CD4-positive, alpha-beta T cell (primary cell): ENCODE measurements around the gene HDAC4. TPM values are rescaled to one million over a fixed set of nuclear protein-coding genes. Genes with fewer than 3 reads are reported as not detected.

Source experiments
- ATAC-seq: fragments of 200-7000 bp; cut with Tn5 transposase; one replicate; pipeline ENCODE4 v1.10.0; 2022; ENCODE audit warnings: mild to moderate bottlenecking; ENCODE audit not compliant: poor library complexity
- CTCF ChIA-PET: fragments of 350-600 bp; sonication (Branson Sonifier 250); formaldehyde crosslinking; loops from one replicate; lab custom pipeline; 2021; ENCODE audit warnings: antibody characterized with exemption, inconsistent platforms; lab: Charles Lee
- POLR2A ChIA-PET: fragments of 350-600 bp; sonication (Branson Sonifier 250); formaldehyde crosslinking; loops from one replicate; lab custom pipeline; 2021; ENCODE audit warnings: antibody characterized with exemption, inconsistent platforms; lab: Charles Lee
- DNase-seq, 14 experiments: peaks; one replicate each; pipeline ENCODE4 v3.0.0-alpha.2; 2013 to 2020; ENCODE audit warnings: mixed read lengths in 2 of 14
- H3K27ac ChIP-seq, 2 donors: one replicate each; pipeline versions ENCODE4 v1.5.1 to v1.7.0; 2013; ENCODE audit warnings: low read length in 2 of 2, low read depth in 1 of 2, mild to moderate bottlenecking in 1 of 2
- H3K27me3 ChIP-seq, 2 experiments: 1 replicate in 1 of 2; 2 replicates in 1 of 2; pipeline versions ENCODE4 v1.6.1 to v1.7.0; 2013; ENCODE audit warnings: low read length in 2 of 2, control low read depth in 1 of 2, mild to moderate bottlenecking in 1 of 2, moderate library complexity in 1 of 2; ENCODE audit not compliant: insufficient read depth in 2 of 2, control insufficient read depth in 1 of 2
- H3K36me3 ChIP-seq: one replicate; pipeline ENCODE4 v1.6.1; 2013; ENCODE audit warnings: low read length, control low read depth; ENCODE audit not compliant: insufficient read depth
- H3K4me1 ChIP-seq: one replicate; pipeline ENCODE4 v1.6.1; 2013; ENCODE audit warnings: low read length, control low read depth; ENCODE audit not compliant: insufficient read depth
- H3K4me3 ChIP-seq: one replicate; pipeline ENCODE4 v1.5.1; 2013; ENCODE audit warnings: mild to moderate bottlenecking, low read length, moderate library complexity
- H3K9me3 ChIP-seq, 2 experiments: 1 replicate in 1 of 2; 2 replicates in 1 of 2; pipeline versions ENCODE4 v1.6.1 to v1.7.0; 2013; ENCODE audit warnings: low read length in 2 of 2, mild to moderate bottlenecking in 2 of 2, control low read depth in 1 of 2, moderate library complexity in 1 of 2; ENCODE audit not compliant: control insufficient read depth in 1 of 2, insufficient read depth in 1 of 2
- H3K27ac Mint-ChIP-seq: one replicate; pipeline ENCODE4 v1.8.0; 2020; ENCODE audit warnings: mixed read lengths
- H3K27me3 Mint-ChIP-seq: one replicate; pipeline ENCODE4 v1.8.0; 2021; ENCODE audit warnings: mixed read lengths
- H3K36me3 Mint-ChIP-seq: one replicate; pipeline ENCODE4 v1.8.0; 2021; ENCODE audit warnings: low read depth, mixed read lengths
- H3K4me1 Mint-ChIP-seq: one replicate; pipeline ENCODE4 v1.8.0; 2021; ENCODE audit warnings: low read depth, mixed read lengths
- H3K4me3 Mint-ChIP-seq: one replicate; pipeline ENCODE4 v1.8.0; 2020; ENCODE audit warnings: mild to moderate bottlenecking, mixed read lengths
- H3K9me3 Mint-ChIP-seq: one replicate; pipeline ENCODE4 v1.8.0; 2020; ENCODE audit warnings: mixed read lengths
- CTCF ChIP-seq: fragments of 200-600 bp; IDR thresholded peaks from one replicate; pipeline ENCODE4 v1.8.0; 2022; ENCODE audit warnings: antibody characterized with exemption, mild to moderate bottlenecking
- intact Hi-C, 2 experiments: fragments of 100-400 bp; cut with DNase I in 1 of 2; cut with micrococcal nuclease in 1 of 2; formaldehyde crosslinking; loops; one replicate each; pipeline versions ENCODE4 v1.15.1 to v1.9.0; 2023 to 2025; cut with DNase I, micrococcal nuclease
- total RNA-seq, 174 experiments: library from RNA in 2 of 174; stranded (reverse) in 2 of 174; gene quantifications; one replicate each; pipeline ENCODE4 v1.2.3 and lab custom pipeline; 2021 to 2026

Gene HDAC4
- total RNA-seq, 2 experiments from 2014 or later = 45.3 to 49.2 TPM

GRCh38 chr2:239133945-239134570 is 266.8 kb downstream of the HDAC4 start:
- H3K4me1 Mint-ChIP-seq = no peaks in the 10 kb centered on the region
- POLR2A ChIA-PET = no interaction called here
- H3K36me3 Mint-ChIP-seq = peaks cover 96% of the 10 kb centered on the region
- ATAC-seq (no peak), DNase-seq (no peak)
- no peaks in the 10 kb centered on the region for H3K9me3 Mint-ChIP-seq
- TF ChIP-seq CTCF = no peak
- H3K36me3 ChIP-seq = peaks cover 96% of the 10 kb centered on the region
- intact Hi-C loops = no loop called here
- H3K27ac ChIP-seq = no peak overlapping the region
- CTCF ChIA-PET = no interaction called here
- H3K27ac Mint-ChIP-seq = no peak overlapping the region
- no peak overlapping the region for H3K4me3 Mint-ChIP-seq
- no peaks in the 10 kb centered on the region for H3K27me3 ChIP-seq
- no peaks in the 10 kb centered on the region for H3K27me3 Mint-ChIP-seq
- no peak overlapping the region for H3K4me3 ChIP-seq
- H3K4me1 ChIP-seq = no peaks in the 10 kb centered on the region
- peaks cover 0 to 6% of the 10 kb centered on the region in 2 experiments for H3K9me3 ChIP-seq

- Mint-ChIP-seq H3K4me1 (no peaks in the 10 kb centered on the region), H3K27me3 (no peaks in the 10 kb centered on the region), H3K9me3 (no peaks in the 10 kb centered on the region), H3K27ac (peak overlapping the region; percentile 27), H3K36me3 (peaks cover 90% of the 10 kb centered on the region), H3K4me3 (no peak overlapping the region)
- ChIA-PET POLR2A (no interaction called here), CTCF (no interaction called here)
- DNase-seq (no peak), ATAC-seq (no peak)
- TF ChIP-seq CTCF = no peak
- H3K9me3 ChIP-seq = peaks cover 0 to 6% of the 10 kb centered on the region in 2 experiments
- H3K27me3 ChIP-seq = no peaks in the 10 kb centered on the region
- no peaks in the 10 kb centered on the region for H3K4me1 ChIP-seq
- no peak overlapping the region for H3K4me3 ChIP-seq
- no peak overlapping the region for H3K27ac ChIP-seq
- peaks cover 95% of the 10 kb centered on the region for H3K36me3 ChIP-seq
- intact Hi-C loops = no loop called here
Measured at GRCh38 chr2:239132786-239133185, 268.0 kb downstream of the HDAC4 start.

- TF ChIP-seq CTCF = no peak
- Histone ChIP-seq H3K27me3 (no peaks in the 10 kb centered on the region), H3K4me3 (no peak overlapping the region), H3K27ac (no peak overlapping the region), H3K36me3 (peaks cover 95% of the 10 kb centered on the region), H3K9me3 (peaks cover 0 to 4% of the 10 kb centered on the region in 2 experiments), H3K4me1 (no peaks in the 10 kb centered on the region)
- H3K9me3 Mint-ChIP-seq = no peaks in the 10 kb centered on the region
- intact Hi-C loops = no loop called here
- no peaks in the 10 kb centered on the region for H3K27me3 Mint-ChIP-seq
- ChIA-PET CTCF (no interaction called here), POLR2A (no interaction called here)
- no peak overlapping the region for H3K4me3 Mint-ChIP-seq
- H3K27ac Mint-ChIP-seq = no peak overlapping the region
- ATAC-seq (no peak), DNase-seq (no peak)
- H3K4me1 Mint-ChIP-seq = no peaks in the 10 kb centered on the region
- H3K36me3 Mint-ChIP-seq = peaks cover 90% of the 10 kb centered on the region
Measured at GRCh38 chr2:239132156-239132709, 268.6 kb downstream of the HDAC4 start.
